ENCODE measurements around the gene C1orf159. TPM values are rescaled to one million over a fixed set of nuclear protein-coding genes. Genes with fewer than 3 reads are reported as not detected.

The C1orf159 gene
- total and polyA plus RNA-seq, 9 of the 15 experiments (the other 6 are each of a cell fraction or from before 2014, with no cell fraction given): 0.28 to 54.9 (median 10.6) TPM

DNA sequence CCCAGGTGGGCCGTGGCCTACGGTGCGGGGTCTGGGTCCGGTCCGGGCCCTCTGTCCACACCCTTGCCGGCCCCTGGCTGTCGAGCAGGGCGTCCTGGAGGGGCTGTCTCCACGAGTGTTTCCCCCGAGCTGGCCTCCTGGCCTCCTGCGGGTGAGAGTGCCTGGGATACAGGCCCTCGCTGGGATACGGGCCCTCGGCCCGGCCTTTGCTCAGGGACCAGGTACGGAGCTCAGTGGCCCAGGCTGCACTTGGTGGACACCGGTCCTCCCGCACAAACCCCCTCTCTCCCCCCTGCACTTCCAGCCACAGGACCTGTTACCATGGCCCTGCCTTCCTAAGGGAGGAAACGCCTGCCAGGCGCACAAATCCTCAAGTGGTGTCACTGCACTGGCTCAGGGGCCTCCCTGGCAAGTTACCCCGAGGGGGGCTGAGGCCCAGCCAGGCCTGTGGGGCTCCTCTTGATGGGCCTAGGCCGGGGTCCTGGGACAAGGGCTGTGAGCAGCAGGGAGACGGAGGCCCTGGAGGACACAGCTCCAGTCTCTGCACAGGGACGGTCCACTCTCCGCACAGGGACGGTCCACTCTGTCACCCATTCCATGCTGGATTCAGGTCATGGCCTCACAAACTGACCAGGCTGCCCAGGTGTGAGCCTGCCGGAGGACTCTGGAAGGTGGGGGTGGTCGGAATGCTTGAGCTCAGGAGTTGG, 23.6 kb downstream of the C1orf159 start:
- DNase-seq (ENCODE audit: extremely low read depth in 1 of 4, low spot score in 3 of 4): no peak
- H3K27me3 ChIP-seq (ENCODE audit: control insufficient read depth in 2 of 2, insufficient read depth in 2 of 2, low read length in 2 of 2): no peaks in the 10 kb centered on the region
- no peak; the same call in 2 of the 3 replicates for ATAC-seq
- no peaks in the 10 kb centered on the region for H3K36me3 ChIP-seq (ENCODE audit: control insufficient read depth, insufficient read depth, low read length)
- H2AFZ ChIP-seq (ENCODE audit: low read depth, low read length): no peak overlapping the region
- H3K9me3 ChIP-seq (replicated peaks; ENCODE audit: control insufficient read depth, insufficient read depth, low read depth, low read length): peaks cover 2% of the 10 kb centered on the region; the same call in 1 of the 2 replicates
- ChIA-PET CTCF (ENCODE audit: low intra/inter-chr PET ratio) (no interaction called here), POLR2A (interaction anchor here (0.7 to 1.2 kb wide), 2 partner anchors 10 to 255 kb away, joined by 3 to 4 read pairs; no protein-coding TSS in a partner anchor)
- no peaks in the 10 kb centered on the region for H4K20me1 ChIP-seq (replicated peaks; ENCODE audit: control insufficient read depth, insufficient read depth, low read length)
- in situ Hi-C loops (cut with MboI): no loop called here
- H3K4me2 ChIP-seq (ENCODE audit: insufficient read depth, low read length): no peak overlapping the region
- H3K4me1 ChIP-seq (replicated peaks in 1 of 2; ENCODE audit: control insufficient read depth in 2 of 2, insufficient read depth in 2 of 2, low read length in 2 of 2): peaks cover 0 to 49% of the 10 kb centered on the region in 2 experiments; a peak in 3 of 5 replicates
- BruUV-seq (replicated peaks): no TSS peak
- no peak overlapping the region for H3K27ac ChIP-seq (ENCODE audit: extremely low read depth, low read depth, low read length)
- no peak for FAIRE-seq
- H3K9me1 ChIP-seq (ENCODE audit: control insufficient read depth, insufficient read depth, low read length): peaks cover 5% of the 10 kb centered on the region
- H3K79me2 ChIP-seq (ENCODE audit: control insufficient read depth, insufficient read depth, low read length): no peaks in the 10 kb centered on the region
- no peak overlapping the region for H3K4me3 ChIP-seq
- TF ChIP-seq MEF2D (tag; conservative IDR thresholded peaks at IDR 0.05; ENCODE audit: low read depth) (no peak), ZNF354B (CRISPR knock-in tag; IDR thresholded peaks at IDR 0.05) (no peak), NR3C1 (CRISPR knock-in tag; IDR thresholded peaks at IDR 0.05) (0 out of 2 replicates have a peak, but pooled peaks have one; percentile 2), SP1 (CRISPR knock-in tag; IDR thresholded peaks at IDR 0.05) (0 out of 2 replicates have a peak, but pooled peaks have one; percentile 18), POLR2G (IDR thresholded peaks at IDR 0.05; ENCODE audit: low read depth, low read length) (peak; percentile 55; the same call in 1 of the 2 replicates), CBX1 (IDR thresholded peaks at IDR 0.05; ENCODE audit: low read depth) (no peak), FIP1L1 (IDR thresholded peaks at IDR 0.05; ENCODE audit: low read depth, low read length, poor library complexity, severe bottlenecking) (peak; percentile 51), ZNF184 (CRISPR knock-in tag; IDR thresholded peaks at IDR 0.05) (0 out of 2 replicates have a peak, but pooled peaks have one; percentile 15)
- WGBS (ENCODE audit: insufficient coverage, low coverage, missing lambda C conversion rate): 97% methylated on average over 21 of the region's 28 CpGs
- intact Hi-C loops (cut with micrococcal nuclease): no loop called here
- H3K9ac ChIP-seq (ENCODE audit: insufficient read depth in 1 of 2, low read depth in 2 of 2, low read length in 2 of 2): no peak overlapping the region
